Endothelial cell of umbilical vein (primary cell): ENCODE data around the gene RFX2. TPM values are rescaled to one million over a fixed set of nuclear protein-coding genes. Genes with fewer than 3 reads are reported as not detected.

Experiments
- BruUV-seq: library from RNA; stranded (reverse); fragments of 400-500 nt; replicated peaks from 2 replicates; lab custom pipeline; 2021; lab: Mats Ljungman, UMichigan
- CTCF ChIA-PET: fragments of 300-600, 350-600 bp; sonication (Branson Sonifier 250); formaldehyde crosslinking; loops from one replicate; lab custom pipeline; 2021; ENCODE audit warnings: antibody characterized with exemption, inconsistent platforms; lab: Charles Lee
- POLR2A ChIA-PET: fragments of 300-600, 350-600 bp; sonication (Branson Sonifier 250); formaldehyde crosslinking; loops from one replicate; lab custom pipeline; 2021; ENCODE audit warnings: antibody characterized with exemption, inconsistent platforms; lab: Charles Lee
- DNase-seq: peaks from one replicate; pipeline ENCODE4 v3.0.0-alpha.2; 2011; ENCODE audit warnings: low read depth, low spot score
- FAIRE-seq: peaks from 2 replicates; lab custom pipeline; 2011; peaks lifted over from hg19 to GRCh38; lab: Jason Lieb, UNC
- H2AFZ ChIP-seq: 2 replicates; pipeline ENCODE4 v1.6.0; 2012; ENCODE audit warnings: low read depth, low read length, control low read depth, inconsistent platforms
- H3K27ac ChIP-seq: 2 replicates; pipeline ENCODE4 v1.5.1; 2011; ENCODE audit warnings: low read depth, mild to moderate bottlenecking, control low read depth, low read length, moderate library complexity; ENCODE audit not compliant: insufficient read depth
- H3K27me3 ChIP-seq, 2 experiments: 2 replicates each; pipeline versions ENCODE4 v1.6.0 to v1.6.1; 2011; ENCODE audit warnings: low read length in 2 of 2, mixed read lengths in 1 of 2; ENCODE audit not compliant: control insufficient read depth in 2 of 2, insufficient read depth in 2 of 2
- H3K36me3 ChIP-seq, 2 experiments: 2 replicates in 1 of 2; 3 replicates in 1 of 2; pipeline ENCODE4 v1.5.1; 2011; ENCODE audit warnings: low read length in 2 of 2, mild to moderate bottlenecking in 1 of 2, moderate library complexity in 1 of 2; ENCODE audit not compliant: control insufficient read depth in 2 of 2, insufficient read depth in 2 of 2; ENCODE audit errors: extremely low read depth in 1 of 2
- H3K4me1 ChIP-seq: 3 replicates; pipeline ENCODE4 v1.5.1; 2011; ENCODE audit warnings: mild to moderate bottlenecking, low read length; ENCODE audit not compliant: control insufficient read depth, insufficient read depth; ENCODE audit errors: extremely low read depth
- H3K4me2 ChIP-seq: 2 replicates; pipeline ENCODE4 v1.6.1; 2011; ENCODE audit warnings: low read length, control low read depth, mixed read lengths; ENCODE audit not compliant: insufficient read depth
- H3K4me3 ChIP-seq, 3 experiments: fragments of 200-600 bp in 1 of 3; sonication (generic), shearing (Covaris generic) in 1 of 3; replicated peaks in 1 of 3; 2 replicates each; pipeline ENCODE4 v1.5.1; 2011 to 2016; ENCODE audit warnings: control low read depth in 3 of 3, low read length in 3 of 3, mild to moderate bottlenecking in 2 of 3, inconsistent platforms in 1 of 3, low read depth in 1 of 3, moderate library complexity in 1 of 3; ENCODE audit not compliant: insufficient read depth in 1 of 3
- H3K79me2 ChIP-seq: 2 replicates; pipeline ENCODE4 v1.6.0; 2012; ENCODE audit warnings: low read length, inconsistent platforms; ENCODE audit not compliant: control insufficient read depth, insufficient read depth
- H3K9ac ChIP-seq: replicated peaks from 2 replicates; pipeline ENCODE3; 2011; ENCODE audit warnings: low read length, control low read depth; ENCODE audit not compliant: insufficient read depth; ENCODE audit errors: extremely low read depth
- H3K9me1 ChIP-seq: replicated peaks from 3 replicates; pipeline ENCODE4 v1.6.0; 2011; ENCODE audit warnings: mild to moderate bottlenecking, low read length; ENCODE audit not compliant: control insufficient read depth, insufficient read depth; ENCODE audit errors: extremely low read depth
- H3K9me3 ChIP-seq: replicated peaks from 2 replicates; pipeline ENCODE4 v1.5.1; 2012; ENCODE audit warnings: low read length, inconsistent platforms; ENCODE audit not compliant: control insufficient read depth, insufficient read depth
- H4K20me1 ChIP-seq: replicated peaks from 2 replicates; pipeline ENCODE3; 2011; ENCODE audit warnings: mild to moderate bottlenecking, low read length; ENCODE audit not compliant: control insufficient read depth, insufficient read depth; ENCODE audit errors: extremely low read depth
- EZH2 ChIP-seq: IDR thresholded peaks from 2 replicates; pipeline ENCODE4 v1.6.1; 2012; ENCODE audit warnings: borderline replicate concordance, low read depth, mild to moderate bottlenecking, moderate library complexity, low read length, inconsistent platforms; ENCODE audit not compliant: severe bottlenecking
- FOS ChIP-seq: IDR thresholded peaks from 2 replicates; pipeline ENCODE4 v1.6.1; 2011; ENCODE audit warnings: mild to moderate bottlenecking, low read length, moderate library complexity, borderline replicate concordance; ENCODE audit not compliant: insufficient read depth
- GATA2 ChIP-seq: IDR thresholded peaks from 2 replicates; pipeline ENCODE4 v1.7.0; 2011; ENCODE audit warnings: low read depth, mild to moderate bottlenecking, moderate library complexity, mixed read lengths, low read length; ENCODE audit not compliant: insufficient read length, insufficient read depth
- JUN ChIP-seq: IDR thresholded peaks from 2 replicates; pipeline ENCODE4 v1.6.1; 2011; ENCODE audit warnings: borderline replicate concordance, low read depth; ENCODE audit not compliant: insufficient read length, insufficient read depth
- MYC ChIP-seq: IDR thresholded peaks from one replicate; pipeline ENCODE4 v1.6.1; 2011; ENCODE audit warnings: mild to moderate bottlenecking, low read depth, low read length
- POLR2A ChIP-seq: IDR thresholded peaks from 2 replicates; pipeline ENCODE4 v1.6.1; 2012; ENCODE audit warnings: low read depth, mild to moderate bottlenecking, control low read depth, low read length
- POLR2AphosphoS5 ChIP-seq: IDR thresholded peaks from 2 replicates; pipeline ENCODE4 v1.6.1; 2012; ENCODE audit warnings: low read depth, mild to moderate bottlenecking, control low read depth, low read length, moderate library complexity; ENCODE audit not compliant: insufficient read depth
- dilution Hi-C: fragments of 300-500 bp; cut with MboI; formaldehyde crosslinking; loops from one replicate; pipeline ENCODE4 v1.15.0; 2019; ENCODE audit warnings: low sequenced_read_pairs; ENCODE audit not compliant: extremely low pct_ligation_motif_present
- intact Hi-C: fragments of 100-400 bp; cut with micrococcal nuclease; formaldehyde crosslinking; loops from one replicate; pipeline ENCODE4 v1.10.0; 2022
- polyA plus RNA-seq, 4 experiments: library from polyadenylated mRNA; depleted of rRNA in 3 of 4; stranded (reverse) in 3 of 4; unstranded in 1 of 4; fragments of >200 nt; gene quantifications; 2 replicates each; pipeline versions ENCODE4 v1.2.1 to v1.2.3, GENCODE V29; 2011 to 2012; ENCODE audit warnings: missing spikeins in 1 of 4
- total RNA-seq: library from RNA; stranded (reverse); gene quantifications from 2 replicates; pipeline ENCODE4 v1.2.3, GENCODE V29; 2021
- TF ChIP-seq, protein P1 (sequence below), 2 donors: IDR thresholded peaks; 1 replicate in 1 of 2; 2 replicates in 1 of 2; pipeline ENCODE4 v1.5.1; 2011; ENCODE audit warnings: low read length in 2 of 2, mild to moderate bottlenecking in 2 of 2, moderate library complexity in 2 of 2, control low read depth in 1 of 2, inconsistent platforms in 1 of 2, low read depth in 1 of 2; ENCODE audit not compliant: insufficient read depth in 1 of 2; ENCODE audit errors: extremely low read depth in 1 of 2

The RFX2 gene
- total and polyA plus RNA-seq, 2 donors (not counting 3 experiments of a cell fraction or from before 2014, with no cell fraction given), result 16.1 to 19.0 TPM

- Histone ChIP-seq H3K9me1 (no peaks in the 10 kb centered on the region), H4K20me1 (no peaks in the 10 kb centered on the region), H3K4me3 (no peak overlapping the region), H2AFZ (no peak overlapping the region), H3K79me2 (peaks cover 93% of the 10 kb centered on the region), H3K9ac (no peak overlapping the region), H3K4me1 (peaks cover 31% of the 10 kb centered on the region), H3K27me3 (no peaks in the 10 kb centered on the region), H3K27ac (no peak overlapping the region), H3K9me3 (no peaks in the 10 kb centered on the region), H3K36me3 (peaks cover 0 to 3% of the 10 kb centered on the region in 2 experiments), H3K4me2 (no peak overlapping the region)
- intact Hi-C loops, result no loop called here
- CTCF ChIA-PET, result interaction anchor here (0.9 to 5.2 kb wide), 7 partner anchors 11 to 162 kb away, joined by 3 to 134 read pairs (median 28); partner anchors contain the start of gene RANBP3
- no TSS peak for BruUV-seq
- DNase-seq (no peak), FAIRE-seq (no peak)
- dilution Hi-C loops, result no loop called here
- POLR2A ChIA-PET, result no interaction called here
- TF ChIP-seq JUN (no peak), GATA2 (no peak), MYC (no peak), FOS (no peak), POLR2A (no peak), POLR2AphosphoS5 (no peak), EZH2 (no peak)
- TF ChIP-seq, protein P1, sequence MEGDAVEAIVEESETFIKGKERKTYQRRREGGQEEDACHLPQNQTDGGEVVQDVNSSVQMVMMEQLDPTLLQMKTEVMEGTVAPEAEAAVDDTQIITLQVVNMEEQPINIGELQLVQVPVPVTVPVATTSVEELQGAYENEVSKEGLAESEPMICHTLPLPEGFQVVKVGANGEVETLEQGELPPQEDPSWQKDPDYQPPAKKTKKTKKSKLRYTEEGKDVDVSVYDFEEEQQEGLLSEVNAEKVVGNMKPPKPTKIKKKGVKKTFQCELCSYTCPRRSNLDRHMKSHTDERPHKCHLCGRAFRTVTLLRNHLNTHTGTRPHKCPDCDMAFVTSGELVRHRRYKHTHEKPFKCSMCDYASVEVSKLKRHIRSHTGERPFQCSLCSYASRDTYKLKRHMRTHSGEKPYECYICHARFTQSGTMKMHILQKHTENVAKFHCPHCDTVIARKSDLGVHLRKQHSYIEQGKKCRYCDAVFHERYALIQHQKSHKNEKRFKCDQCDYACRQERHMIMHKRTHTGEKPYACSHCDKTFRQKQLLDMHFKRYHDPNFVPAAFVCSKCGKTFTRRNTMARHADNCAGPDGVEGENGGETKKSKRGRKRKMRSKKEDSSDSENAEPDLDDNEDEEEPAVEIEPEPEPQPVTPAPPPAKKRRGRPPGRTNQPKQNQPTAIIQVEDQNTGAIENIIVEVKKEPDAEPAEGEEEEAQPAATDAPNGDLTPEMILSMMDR (IDR thresholded peaks at IDR 0.05; ENCODE audit: extremely low read depth in 1 of 2, insufficient read depth in 1 of 2, low read depth in 1 of 2, low read length in 2 of 2), result no peak
Observed at GRCh38 chr19:5966215-5966614, 144.1 kb downstream of the RFX2 start.
